Measurements from ENCODE around the gene LMX1B.

The LMX1B gene

GRCh38 chr9:126682113-126682810 is 68.5 kb downstream of the LMX1B start:
- no peak for DNase-seq

- DNase-seq, result no peak
Observed at GRCh38 chr9:126682928-126683697, 69.4 kb downstream of the LMX1B start.

- no peak for DNase-seq
Observed at GRCh38 chr9:126683698-126684044, 69.9 kb downstream of the LMX1B start.

- no peak for DNase-seq
Observed at GRCh38 chr9:126684345-126684744, 70.6 kb downstream of the LMX1B start.

- DNase-seq, result no peak
Observed at GRCh38 chr9:126684965-126685465, 71.3 kb downstream of the LMX1B start.

- DNase-seq, result no peak
Observed at GRCh38 chr9:126687930-126688461, 74.3 kb downstream of the LMX1B start.

GRCh38 chr9:126688617-126689016 is 74.9 kb downstream of the LMX1B start:
- DNase-seq, result no peak

- no peak for DNase-seq
Observed at GRCh38 chr9:126689027-126689825, 75.5 kb downstream of the LMX1B start.

GRCh38 chr9:126690431-126691051 is 76.8 kb downstream of the LMX1B start:
- DNase-seq, result peak; percentile 20 to 31

- no peak for DNase-seq
Observed at GRCh38 chr9:126692041-126692758, 78.5 kb downstream of the LMX1B start.

GRCh38 chr9:126692759-126693427 is 79.2 kb downstream of the LMX1B start:
- no peak for DNase-seq

GRCh38 chr9:126693428-126693944 is 79.8 kb downstream of the LMX1B start:
- DNase-seq, result no peak

- DNase-seq, result no peak
Observed at GRCh38 chr9:126694206-126695081, 80.7 kb downstream of the LMX1B start.

- no peak for DNase-seq
Observed at GRCh38 chr9:126695186-126695585, 81.5 kb downstream of the LMX1B start.

GRCh38 chr9:126695701-126696400 is 82.1 kb downstream of the LMX1B start:
- DNase-seq, result no peak

- DNase-seq, result no peak
Observed at GRCh38 chr9:126696401-126697145, 82.8 kb downstream of the LMX1B start.

- no peak for DNase-seq
Observed at GRCh38 chr9:126697330-126697729, 83.6 kb downstream of the LMX1B start.

GRCh38 chr9:126698251-126698650 is 84.5 kb downstream of the LMX1B start:
- DNase-seq, result no peak

GRCh38 chr9:126698756-126699155 is 85.0 kb downstream of the LMX1B start:
- DNase-seq, result no peak
